Measurements from ENCODE around the gene MAPRE2.
"Not testable (repeated sequence)": the region's sequence is repeated elsewhere in the genome, so short reads cannot be mapped to it uniquely, and the experiment has no call there.

The MAPRE2 gene

DNA sequence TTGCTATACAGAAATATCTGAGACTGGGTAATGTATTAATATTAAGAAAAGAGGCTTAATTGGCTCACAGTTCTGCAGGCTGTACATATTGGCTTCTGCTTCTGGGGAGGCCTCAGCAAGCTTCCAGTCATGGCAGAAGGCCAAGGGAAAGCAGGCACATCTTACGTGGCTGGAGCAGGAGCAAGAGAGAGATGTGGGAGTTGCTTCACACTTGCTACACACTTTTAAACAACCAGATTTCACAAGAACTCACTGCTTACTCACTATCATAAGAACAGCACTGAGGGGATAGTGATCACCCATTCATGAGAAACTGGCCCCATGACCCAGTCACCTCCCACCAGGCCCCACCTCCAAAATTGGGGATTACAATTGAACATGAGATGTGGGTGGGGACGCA is 50.6 kb downstream of the MAPRE2 start:
- no peak for DNase-seq (ENCODE audit: low read depth)

GRCh38 chr18:35095983-35096676 is 54.9 kb downstream of the MAPRE2 start:
- DNase-seq (ENCODE audit: low read depth), result no peak

- no peak for DNase-seq (ENCODE audit: low read depth)
These were observed 55.4 kb downstream of the MAPRE2 start for GRCh38 chr18:35096677-35097011.

DNA sequence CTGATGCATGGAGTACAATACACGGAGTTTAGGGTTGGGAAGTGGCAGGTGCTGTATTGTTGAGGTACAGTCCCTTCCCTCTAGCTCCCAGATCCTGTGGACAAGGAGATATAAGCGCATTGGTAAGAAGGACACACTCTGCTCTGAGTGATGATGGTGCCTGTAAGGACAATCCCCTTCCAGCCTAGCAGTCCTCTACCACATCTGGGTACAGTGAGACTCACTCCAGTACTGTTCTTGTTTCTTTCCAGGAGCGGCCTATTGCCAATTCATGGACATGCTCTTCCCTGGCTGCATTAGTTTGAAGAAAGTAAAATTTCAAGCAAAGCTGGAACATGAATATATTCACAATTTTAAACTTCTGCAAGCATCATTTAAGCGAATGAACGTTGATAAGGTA is 56.0 kb downstream of the MAPRE2 start:
- no peak for DNase-seq (ENCODE audit: low read depth)

- no peak for DNase-seq (ENCODE audit: low read depth)
These were observed 56.5 kb downstream of the MAPRE2 start for GRCh38 chr18:35097763-35098162.

GRCh38 chr18:35099911-35100310 is 58.7 kb downstream of the MAPRE2 start:
- no peak for DNase-seq (ENCODE audit: low read depth)

DNA sequence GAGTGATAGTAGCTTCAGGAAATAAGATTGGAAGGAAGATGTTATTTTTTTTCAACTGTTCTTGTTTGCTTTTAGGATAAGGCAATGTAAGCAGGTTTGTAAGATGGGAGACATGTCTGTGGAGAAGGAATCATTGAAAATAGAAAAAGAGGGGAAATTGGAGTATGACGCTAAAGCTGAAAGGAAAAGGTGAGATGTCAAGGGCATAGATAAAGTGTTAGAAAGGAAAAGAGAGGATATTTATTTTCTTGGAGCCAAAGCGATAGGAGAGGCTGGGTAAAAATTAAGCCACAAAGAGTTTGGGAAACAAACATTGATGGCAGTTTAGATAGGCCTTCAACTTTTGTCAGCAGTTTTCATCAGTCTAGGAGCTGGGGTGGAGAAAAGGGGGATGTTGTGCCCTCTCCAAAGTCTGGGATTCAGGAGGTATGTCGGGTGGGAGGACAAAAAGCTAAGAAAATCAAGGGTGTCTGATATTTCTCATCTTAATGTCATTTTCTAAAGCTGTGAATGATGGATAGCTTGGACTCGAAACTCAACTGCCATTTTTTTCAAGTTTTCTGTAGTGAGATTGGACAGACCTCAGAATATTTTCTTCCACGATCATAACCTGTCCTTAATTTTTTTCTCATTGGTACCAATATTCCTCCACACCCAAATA is 63.3 kb downstream of the MAPRE2 start:
- no peak for DNase-seq (ENCODE audit: low read depth)

DNA sequence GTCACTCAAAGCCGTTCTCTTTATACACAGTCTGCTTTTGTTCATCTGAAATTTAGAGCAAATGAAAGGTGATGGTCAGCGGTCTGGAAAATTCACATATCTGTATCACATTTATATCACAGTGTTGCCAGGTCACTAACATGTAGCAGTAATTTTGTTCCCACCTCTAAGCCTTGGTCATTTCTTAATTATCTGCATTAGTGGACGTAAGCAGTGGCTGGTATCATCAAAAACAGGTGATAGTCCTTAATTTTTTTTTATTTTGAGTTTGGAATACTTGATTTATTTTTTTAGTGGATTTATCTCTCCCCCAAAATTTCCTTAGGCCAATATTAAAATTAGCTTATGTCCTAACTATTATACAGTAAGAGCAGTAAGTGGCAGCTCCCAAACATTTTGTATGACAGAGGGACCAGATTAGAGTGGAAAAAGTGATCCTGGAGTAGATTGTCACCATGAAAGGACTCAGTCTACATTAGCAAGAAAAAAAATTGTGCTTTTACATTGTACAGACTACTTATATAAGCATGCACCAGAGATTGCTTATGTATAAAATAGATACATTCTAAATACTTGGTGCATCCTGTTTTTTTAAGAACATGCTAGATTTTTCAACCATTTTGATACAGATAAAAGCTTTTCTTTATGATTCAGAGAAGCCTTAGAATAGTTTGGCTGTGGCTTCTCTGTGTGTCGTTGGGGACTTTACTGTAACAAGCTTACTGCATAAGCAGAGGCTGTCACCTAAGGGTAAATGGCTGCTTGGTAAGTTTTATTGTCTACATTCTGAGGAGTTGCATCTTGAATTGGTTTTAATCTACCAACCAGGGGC is 65.0 kb downstream of the MAPRE2 start:
- no peak for DNase-seq (ENCODE audit: low read depth)

- no peak for DNase-seq (ENCODE audit: low read depth)
These were observed 65.6 kb downstream of the MAPRE2 start for GRCh38 chr18:35106845-35107148.

- no peak for DNase-seq (ENCODE audit: low read depth)
These were observed 66.0 kb downstream of the MAPRE2 start for GRCh38 chr18:35107216-35107615.

GRCh38 chr18:35108088-35108487 is 66.9 kb downstream of the MAPRE2 start:
- not testable (repeated sequence) for DNase-seq (ENCODE audit: low read depth)

GRCh38 chr18:35110059-35110458 is 68.8 kb downstream of the MAPRE2 start:
- DNase-seq (ENCODE audit: low read depth), result no peak

DNA sequence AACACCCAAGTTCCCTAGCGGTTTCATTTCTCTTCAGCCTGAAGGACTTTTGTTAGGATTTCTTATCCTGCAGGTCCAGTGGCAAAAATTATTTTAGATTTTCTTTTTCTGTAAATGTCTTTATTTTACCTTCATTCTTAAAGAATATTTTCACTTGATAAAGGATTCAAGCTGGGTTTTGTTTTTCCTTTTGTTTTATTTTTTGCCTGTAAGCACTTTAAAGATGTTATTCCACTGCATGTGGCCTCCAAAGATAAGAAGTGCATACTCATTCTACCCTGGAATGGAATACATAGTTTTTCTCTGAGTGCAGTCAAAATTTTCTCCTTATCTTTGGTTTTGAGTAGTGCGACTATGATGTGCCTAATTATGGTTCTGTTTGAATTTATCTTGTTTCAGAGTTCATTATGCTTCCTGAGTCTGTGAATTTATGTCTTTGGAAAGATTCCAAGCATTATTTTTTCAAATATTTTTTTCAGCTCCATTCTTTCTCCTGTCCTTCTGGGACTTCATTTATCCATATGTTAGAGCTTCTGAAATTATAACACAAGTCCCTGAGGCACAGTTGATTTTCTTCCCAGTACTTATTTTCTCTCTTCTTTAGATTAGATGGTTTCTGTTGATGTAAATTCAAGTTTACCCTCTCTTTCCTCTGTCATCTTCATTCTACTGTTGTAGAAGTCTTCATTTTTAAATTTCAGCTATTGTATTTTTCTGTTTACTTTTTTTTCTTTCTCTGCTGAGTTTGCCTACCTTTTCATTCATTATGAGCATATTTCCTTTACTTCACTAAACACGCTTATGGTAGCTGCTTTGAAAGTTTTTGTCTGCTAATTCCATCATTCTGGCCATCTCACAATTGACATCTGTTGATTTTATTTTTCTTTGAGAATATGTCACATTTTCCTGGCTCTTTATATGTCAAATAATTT is 69.6 kb downstream of the MAPRE2 start:
- no peak for DNase-seq (ENCODE audit: low read depth)

- DNase-seq (ENCODE audit: low read depth), result no peak
These were observed 71.5 kb downstream of the MAPRE2 start for GRCh38 chr18:35112696-35113095.

DNA sequence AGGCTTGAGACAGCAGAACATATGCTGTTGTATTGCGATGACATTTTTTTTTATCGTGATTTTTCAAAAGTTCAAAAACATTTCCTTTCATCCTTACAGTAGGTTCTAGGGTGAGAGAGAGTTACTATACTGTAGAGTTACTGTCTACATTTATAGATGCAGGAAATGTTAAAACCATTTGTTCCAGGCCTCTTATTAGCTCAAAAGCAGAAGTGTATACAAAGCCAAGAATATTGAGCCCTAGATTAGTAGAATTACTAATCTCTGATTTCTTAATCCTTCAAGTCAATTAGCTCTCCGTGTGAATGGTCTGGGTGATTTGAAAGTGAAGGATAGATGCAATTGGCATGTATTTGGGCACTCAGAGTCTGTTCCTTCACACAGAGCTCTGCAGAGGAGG is 73.1 kb downstream of the MAPRE2 start:
- no peak for DNase-seq (ENCODE audit: low read depth)

GRCh38 chr18:35116784-35117318 is 75.6 kb downstream of the MAPRE2 start:
- DNase-seq (ENCODE audit: low read depth), result no peak

- DNase-seq (ENCODE audit: low read depth), result no peak
These were observed 76.2 kb downstream of the MAPRE2 start for GRCh38 chr18:35117372-35117771.

- no peak for DNase-seq (ENCODE audit: low read depth)
These were observed 76.8 kb downstream of the MAPRE2 start for GRCh38 chr18:35117951-35118411.

GRCh38 chr18:35118641-35119040 is 77.4 kb downstream of the MAPRE2 start:
- DNase-seq (ENCODE audit: low read depth), result no peak

DNA sequence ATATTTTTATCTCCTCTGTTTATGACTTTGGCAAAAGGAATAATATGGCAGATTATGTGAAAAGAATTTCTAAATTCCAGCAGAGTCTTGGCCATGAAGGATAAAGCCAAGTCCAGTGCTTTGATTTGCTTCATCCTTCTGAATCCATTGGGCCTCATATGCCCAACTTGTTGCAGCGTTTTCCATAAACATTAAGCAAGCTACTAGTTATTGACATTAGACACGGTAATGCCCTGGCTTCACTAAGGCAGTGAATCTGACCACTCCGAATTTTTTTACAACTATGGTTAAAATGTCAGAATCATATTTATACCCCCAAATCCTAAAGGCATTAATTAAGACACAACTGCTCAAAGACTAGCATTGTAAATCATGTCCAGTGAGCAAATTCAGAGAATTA is 79.8 kb downstream of the MAPRE2 start:
- no peak for DNase-seq (ENCODE audit: low read depth)

GRCh38 chr18:35121531-35121930 is 80.3 kb downstream of the MAPRE2 start:
- DNase-seq (ENCODE audit: low read depth), result no peak
